NCI-H1092 (cell line): ENCODE results near the gene ZNF844.
A peak's percentile ranks its signal among the peaks of the same experiment; 100 is the strongest.
"Not testable (repeated sequence)": the region's sequence is repeated elsewhere in the genome, so short reads cannot be mapped to it uniquely, and the experiment has no call there.

Experiments
- DNase-seq: peaks from one replicate; lab custom pipeline; 2025; lab: John Stamatoyannopoulos, UW

The ZNF844 gene

GRCh38 chr19:12064590-12065538 is at the start of gene ZNF844:
ZNF844 (plus strand) TSS chr19:12064731; CDS start chr19:12064874, 143 bp downstream.
- DNase-seq = peak; percentile 83

DNA sequence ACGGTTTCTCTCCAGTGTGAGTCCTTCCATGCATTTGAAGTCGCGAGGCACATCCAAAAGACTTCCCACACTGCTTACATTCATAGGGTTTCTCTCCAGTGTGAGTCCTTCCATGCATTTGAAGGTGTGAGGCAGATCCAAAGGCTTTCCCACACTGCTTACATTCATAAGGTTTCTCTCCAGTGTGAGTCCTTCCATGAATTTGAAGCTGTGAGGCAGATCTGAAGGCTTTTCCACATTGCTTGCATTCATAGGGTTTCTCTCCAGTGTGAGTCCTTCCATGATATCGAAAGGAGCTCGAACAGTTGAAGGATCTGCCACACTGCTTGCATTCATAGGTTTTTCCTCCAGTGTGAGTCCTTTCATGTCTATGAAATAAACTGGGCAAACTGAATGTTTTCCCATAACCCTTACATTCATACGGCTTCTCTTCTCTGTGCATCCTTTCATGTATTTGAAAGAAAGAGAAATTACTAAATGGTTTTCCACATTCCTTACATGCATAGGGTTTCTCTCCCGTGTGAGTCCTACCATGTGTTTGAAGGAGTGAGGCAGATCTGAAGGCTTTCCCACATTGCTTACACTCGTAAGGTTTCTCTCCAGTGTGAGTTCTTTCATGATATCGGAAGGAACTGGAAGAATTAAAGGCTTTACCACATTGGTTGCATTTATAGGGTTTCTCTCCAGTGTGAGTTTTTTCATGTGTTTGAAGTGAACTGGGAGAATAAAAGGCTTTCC is 49.3 kb upstream of the ZNF844 start:
- DNase-seq = no peak

GRCh38 chr19:12015753-12016116 is 48.8 kb upstream of the ZNF844 start:
- DNase-seq = no peak

GRCh38 chr19:12034198-12034597 is 30.3 kb upstream of the ZNF844 start:
- no peak for DNase-seq

- no peak for DNase-seq
Measured at GRCh38 chr19:12034620-12035019, 29.9 kb upstream of the ZNF844 start.

DNA sequence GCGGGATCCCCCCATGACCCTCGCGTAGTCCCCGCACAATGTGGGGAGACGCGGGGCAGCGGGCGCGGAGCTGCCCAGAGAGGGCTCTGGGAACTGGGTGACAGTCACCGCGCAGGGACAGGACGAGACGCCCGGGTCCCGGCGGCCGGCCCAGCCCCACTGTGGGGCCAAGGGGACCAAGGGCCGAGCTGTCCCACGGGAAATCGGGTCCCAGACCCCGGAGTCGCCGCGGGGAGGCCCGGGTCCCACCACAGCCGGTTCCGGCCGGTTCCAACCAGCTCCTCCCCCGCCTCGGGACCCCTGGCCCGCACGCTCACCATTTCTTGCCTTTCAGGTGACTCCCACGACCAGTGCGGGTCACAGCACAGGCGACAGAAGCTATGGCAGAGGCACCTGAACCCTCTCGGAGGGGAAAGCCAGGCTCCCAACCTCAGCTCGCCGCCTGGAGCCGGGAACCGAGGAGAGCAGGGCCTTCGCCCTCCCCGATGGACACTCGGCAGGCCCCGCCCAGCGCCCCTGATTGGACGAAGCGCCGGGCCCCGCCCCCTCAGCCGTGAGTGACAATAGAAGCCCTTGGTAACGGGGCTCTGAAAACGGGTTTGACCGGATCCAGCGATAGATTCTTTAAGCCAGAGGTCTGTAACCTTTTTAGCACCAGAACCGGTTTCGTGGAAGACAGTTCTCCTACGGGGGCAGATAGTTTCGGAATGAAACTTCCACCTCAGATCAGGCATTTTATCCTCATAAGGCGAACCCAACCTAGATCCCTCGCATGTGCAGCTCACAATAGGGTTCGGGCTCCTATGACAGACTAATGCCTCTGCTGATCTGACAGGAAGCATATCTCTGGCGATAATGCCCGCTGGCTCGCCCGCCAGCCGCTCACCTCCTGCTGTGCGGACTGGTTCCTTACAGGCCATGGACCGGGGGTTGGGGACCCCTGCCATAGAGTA is 29.0 kb upstream of the ZNF844 start, which contains the start of gene ZNF433:
Gene ZNF433 (minus strand): TSS at position 460 of the 953 bp plus-strand sequence. CDS start 140 bp downstream, at position 320.
- peak; percentile 92 for DNase-seq

DNA sequence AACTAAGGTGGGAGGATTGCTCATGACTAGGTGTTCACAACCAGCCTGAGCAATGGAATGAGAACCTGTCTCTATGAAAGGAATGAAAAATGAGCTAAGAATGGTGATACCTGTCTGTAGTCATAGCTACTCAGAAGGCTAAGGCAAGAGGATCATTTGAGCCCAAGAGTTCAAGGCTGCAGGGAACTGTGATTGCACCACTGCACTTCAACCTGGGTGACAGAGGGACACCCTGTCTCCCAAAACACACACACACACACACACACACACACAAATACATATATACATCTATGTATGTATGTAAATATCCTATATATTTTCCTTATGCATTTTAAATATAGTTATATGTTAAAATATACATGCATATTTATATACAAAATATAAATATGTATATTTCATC is 21.6 kb upstream of the ZNF844 start:
- DNase-seq = no peak

- DNase-seq = no peak
Measured at GRCh38 chr19:12043752-12044422, 20.6 kb upstream of the ZNF844 start.

DNA sequence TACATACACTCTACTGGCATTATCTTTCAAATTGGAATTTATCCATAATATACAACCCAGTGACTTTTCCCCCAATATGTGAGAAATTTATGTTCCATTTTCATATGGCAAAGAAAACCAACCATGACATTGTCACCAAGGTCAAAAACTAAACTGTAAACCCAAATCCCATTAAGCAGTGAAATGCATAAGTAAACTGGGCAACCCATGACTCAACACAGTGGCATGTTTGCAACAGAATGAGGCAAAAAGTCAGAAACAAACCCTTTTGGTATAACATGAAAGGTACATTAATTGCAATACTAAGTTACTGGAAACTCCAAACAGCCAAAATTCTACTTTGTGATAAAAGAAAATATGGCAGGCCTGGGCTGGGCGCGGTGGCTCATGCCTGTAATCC is 16.7 kb upstream of the ZNF844 start:
- DNase-seq = no peak

DNA sequence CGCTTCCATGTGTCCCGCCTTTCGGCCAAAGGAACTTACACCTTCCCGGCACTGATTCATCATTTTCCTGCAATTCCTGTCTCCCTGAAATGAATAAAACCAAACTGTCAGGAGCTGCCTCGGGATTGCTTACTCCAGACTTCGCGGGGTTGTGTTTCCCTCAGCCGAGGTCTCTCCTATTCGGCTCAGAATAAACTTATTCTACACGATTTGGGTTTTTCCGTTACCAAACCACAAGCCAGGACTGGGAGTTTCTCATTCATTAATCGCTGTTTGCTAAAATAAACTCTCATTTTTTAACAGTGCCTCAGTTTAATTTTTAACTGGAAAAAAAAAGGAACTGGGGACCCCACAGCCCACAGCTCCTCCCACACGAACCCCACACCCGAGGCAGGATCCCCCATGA is 12.4 kb upstream of the ZNF844 start:
- no peak for DNase-seq

- DNase-seq = peak; percentile 93
Measured at GRCh38 chr19:12052497-12053169, 11.9 kb upstream of the ZNF844 start, which contains the start of gene ZNF878. ZNF878 (minus strand) TSS chr19:12052961; CDS start chr19:12052801, 160 bp downstream.

DNA sequence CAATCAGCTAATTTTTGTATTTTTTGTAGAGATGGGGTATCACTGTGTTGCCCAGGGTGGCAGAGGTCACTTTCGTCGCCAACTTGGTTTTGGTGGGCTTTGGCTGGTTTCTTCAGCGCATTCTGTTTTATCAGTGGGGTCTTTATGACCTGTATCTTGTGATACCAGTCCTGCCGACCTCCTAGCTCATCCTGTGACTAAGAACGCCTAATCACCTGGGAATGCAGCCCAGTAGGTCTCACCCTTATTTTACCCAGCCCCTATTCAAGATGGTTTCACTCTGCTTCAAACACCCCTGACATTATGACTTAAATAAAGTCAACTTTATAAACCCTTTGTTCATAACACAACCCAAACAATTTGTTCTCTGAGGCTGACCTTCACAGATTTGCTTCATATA is 8.7 kb upstream of the ZNF844 start:
- DNase-seq = no peak

GRCh38 chr19:12075538-12076139 is 11.1 kb downstream of the ZNF844 start:
- no peak for DNase-seq

- not testable (repeated sequence) for DNase-seq
Measured at GRCh38 chr19:12076331-12076730, 11.8 kb downstream of the ZNF844 start.

- no peak for DNase-seq
Measured at GRCh38 chr19:12077375-12077774, 12.8 kb downstream of the ZNF844 start.

GRCh38 chr19:12083336-12083735 is 18.8 kb downstream of the ZNF844 start:
- not testable (repeated sequence) for DNase-seq

DNA sequence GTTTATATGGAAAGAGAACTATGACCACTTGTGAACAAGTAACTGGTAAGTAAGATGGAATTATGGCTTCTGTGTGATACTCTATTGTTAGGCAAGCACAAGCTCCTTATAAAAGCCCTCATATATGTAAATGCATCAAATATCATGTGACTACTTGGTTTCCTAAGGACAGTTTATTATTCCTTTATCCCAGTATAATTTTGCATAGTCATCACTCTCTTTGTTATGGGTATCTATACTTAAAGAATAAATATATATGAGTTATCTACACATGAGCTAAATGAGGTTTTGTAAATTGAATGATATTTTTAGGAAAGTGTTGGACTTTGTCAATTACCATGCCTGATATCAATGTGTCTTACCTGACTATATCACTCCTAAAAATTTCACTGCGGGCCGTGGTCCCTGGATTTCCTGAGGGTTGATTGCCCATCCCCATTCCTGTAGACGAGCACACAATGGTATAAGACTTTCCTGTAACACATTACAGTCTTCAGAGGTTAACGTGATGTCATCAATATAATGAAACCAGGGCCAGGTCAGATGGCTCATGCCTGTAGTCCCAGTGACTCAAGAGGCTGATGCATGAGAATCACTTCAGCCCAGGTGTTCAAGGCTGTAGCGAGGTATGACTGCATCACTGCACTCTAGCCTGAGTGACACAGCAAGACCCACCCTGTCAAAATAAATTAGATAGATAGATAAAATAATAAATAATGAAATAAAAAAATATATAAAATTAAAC is 20.7 kb downstream of the ZNF844 start:
- DNase-seq = no peak

DNA sequence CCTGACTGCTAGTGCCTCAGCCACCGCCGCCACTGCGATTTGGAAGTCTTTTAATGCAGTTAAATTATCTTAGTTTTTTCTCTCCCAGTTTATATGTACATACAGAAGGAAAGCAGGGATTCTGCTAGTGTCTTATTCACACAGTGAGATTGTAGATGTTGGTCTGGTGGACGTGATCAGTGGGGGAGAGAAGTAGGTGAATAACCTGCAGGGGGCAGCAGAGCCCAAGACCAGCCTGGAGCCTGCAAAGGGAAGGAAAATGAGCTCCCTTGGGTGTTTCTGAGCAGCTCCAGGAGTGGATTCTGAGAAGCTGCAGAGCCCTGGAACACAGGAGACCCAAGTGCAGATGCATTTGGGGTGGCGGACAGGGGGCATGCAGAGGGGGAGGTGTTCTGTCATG is 26.3 kb downstream of the ZNF844 start:
- peak; percentile 24 for DNase-seq
